H9 (cell line): Measurements from ENCODE around the gene G3BP1. TPM values are rescaled to one million over a fixed set of nuclear protein-coding genes. Genes with fewer than 3 reads are reported as not detected.

Experiments used
- DNase-seq: peaks from one replicate; pipeline ENCODE4 v3.0.0-alpha.2; 2017
- H2AFZ ChIP-seq: one replicate; pipeline ENCODE4 v1.6.1; 2013; ENCODE audit warnings: mild to moderate bottlenecking, low read length, control low read depth, moderate library complexity
- H2AK5ac ChIP-seq: 2 replicates; pipeline ENCODE4 v1.6.1; 2013; ENCODE audit warnings: low read length, control low read depth, mixed read lengths; ENCODE audit not compliant: insufficient read length
- H2BK120ac ChIP-seq: one replicate; pipeline ENCODE4 v1.6.1; 2013; ENCODE audit warnings: low read depth, mild to moderate bottlenecking, low read length, control low read depth, inconsistent platforms; ENCODE audit not compliant: poor library complexity, severe bottlenecking
- H2BK12ac ChIP-seq: 2 replicates; pipeline ENCODE4 v1.6.1; 2013; ENCODE audit warnings: low read length, control low read depth, mixed read lengths, low read depth; ENCODE audit not compliant: insufficient read length
- H2BK15ac ChIP-seq: 2 replicates; pipeline ENCODE4 v1.6.1; 2013; ENCODE audit warnings: low read depth, low read length, control low read depth
- H2BK20ac ChIP-seq: one replicate; pipeline ENCODE4 v1.6.1; 2013; ENCODE audit warnings: low read depth, mild to moderate bottlenecking, low read length, control low read depth, inconsistent platforms; ENCODE audit not compliant: poor library complexity, severe bottlenecking
- H2BK5ac ChIP-seq: 2 replicates; pipeline ENCODE4 v1.6.1; 2013; ENCODE audit warnings: low read length, control low read depth, mixed read lengths; ENCODE audit not compliant: insufficient read length
- H3K14ac ChIP-seq: 2 replicates; pipeline ENCODE4 v1.6.1; 2013; ENCODE audit warnings: low read length, control low read depth; ENCODE audit not compliant: insufficient read depth
- H3K18ac ChIP-seq: 2 replicates; pipeline ENCODE4 v1.6.1; 2013; ENCODE audit warnings: low read depth, mild to moderate bottlenecking, mixed read lengths, low read length, control low read depth; ENCODE audit not compliant: insufficient read length
- H3K23ac ChIP-seq: 2 replicates; pipeline ENCODE4 v1.6.1; 2013; ENCODE audit warnings: low read length, control low read depth, mixed read lengths, low read depth; ENCODE audit not compliant: insufficient read length
- H3K23me2 ChIP-seq: 2 replicates; pipeline ENCODE4 v1.6.1; 2013; ENCODE audit warnings: low read depth, mild to moderate bottlenecking, mixed read lengths, low read length, control low read depth; ENCODE audit not compliant: insufficient read length, poor library complexity, severe bottlenecking
- H3K27ac ChIP-seq: 2 replicates; pipeline ENCODE4 v1.5.1; 2013; ENCODE audit warnings: low read length, control low read depth, mixed read lengths, low read depth; ENCODE audit not compliant: insufficient read length
- H3K27me3 ChIP-seq: 2 replicates; pipeline ENCODE4 v1.6.1; 2013; ENCODE audit warnings: low read length, control low read depth, inconsistent platforms; ENCODE audit not compliant: insufficient read depth
- H3K4ac ChIP-seq: 2 replicates; pipeline ENCODE4 v1.6.1; 2013; ENCODE audit warnings: low read depth, mild to moderate bottlenecking, control low read depth, inconsistent platforms, low read length, moderate library complexity
- H3K4me1 ChIP-seq: 2 replicates; pipeline ENCODE4 v1.6.1; 2013; ENCODE audit warnings: low read length, control low read depth, inconsistent platforms; ENCODE audit not compliant: insufficient read depth
- H3K4me2 ChIP-seq: 2 replicates; pipeline ENCODE4 v1.6.1; 2013; ENCODE audit warnings: low read length, control low read depth, mixed read lengths; ENCODE audit not compliant: insufficient read length, insufficient read depth
- H3K56ac ChIP-seq: 2 replicates; pipeline ENCODE4 v1.6.1; 2013; ENCODE audit warnings: low read depth, mild to moderate bottlenecking, mixed read lengths, low read length, control low read depth; ENCODE audit not compliant: insufficient read length
- H3K79me1 ChIP-seq: 2 replicates; pipeline ENCODE4 v1.6.1; 2013; ENCODE audit warnings: low read depth, mild to moderate bottlenecking, moderate library complexity, low read length, control low read depth, inconsistent platforms; ENCODE audit not compliant: insufficient read depth, poor library complexity, severe bottlenecking
- H3K79me2 ChIP-seq: 2 replicates; pipeline ENCODE4 v1.6.1; 2013; ENCODE audit warnings: low read length, control low read depth, inconsistent platforms; ENCODE audit not compliant: insufficient read depth
- H3K9ac ChIP-seq: 2 replicates; pipeline ENCODE4 v1.6.1; 2013; ENCODE audit warnings: low read length, control low read depth, mixed read lengths; ENCODE audit not compliant: insufficient read length; ENCODE audit errors: extremely low read depth
- H3K9me3 ChIP-seq: one replicate; pipeline ENCODE4 v1.6.1; 2013; ENCODE audit warnings: low read depth, low read length, inconsistent platforms; ENCODE audit not compliant: control insufficient read depth
- H3T11ph ChIP-seq: one replicate; pipeline ENCODE4 v1.6.1; 2013; ENCODE audit warnings: mild to moderate bottlenecking, low read length, control low read depth, inconsistent platforms
- H4K20me1 ChIP-seq: one replicate; pipeline ENCODE4 v1.6.1; 2013; ENCODE audit not compliant: control insufficient read depth, insufficient read length, insufficient read depth
- H4K5ac ChIP-seq: 2 replicates; pipeline ENCODE4 v1.6.1; 2013; ENCODE audit warnings: low read depth, mild to moderate bottlenecking, mixed read lengths, low read length, control low read depth; ENCODE audit not compliant: insufficient read length
- H4K8ac ChIP-seq: replicated peaks from 2 replicates; pipeline ENCODE4 v1.6.1; 2013; ENCODE audit warnings: low read length, control low read depth, mixed read lengths, low read depth; ENCODE audit not compliant: insufficient read length
- H4K91ac ChIP-seq: 2 replicates; pipeline ENCODE4 v1.6.1; 2013; ENCODE audit warnings: low read depth, mild to moderate bottlenecking, moderate library complexity, mixed read lengths, low read length, control low read depth; ENCODE audit not compliant: insufficient read length
- H3K27ac Mint-ChIP-seq, 3 experiments: 2 replicates in 2 of 3; 3 replicates in 1 of 3; pipeline ENCODE4 v1.8.0; 2020 to 2021; ENCODE audit warnings: mixed read lengths in 3 of 3, mild to moderate bottlenecking in 1 of 3, moderate library complexity in 1 of 3
- H3K27me3 Mint-ChIP-seq: 2 replicates; pipeline ENCODE4 v1.8.0; 2021; ENCODE audit warnings: low read depth, mild to moderate bottlenecking, moderate library complexity, mixed read lengths
- H3K36me3 Mint-ChIP-seq, 3 experiments: 2 replicates in 2 of 3; 3 replicates in 1 of 3; pipeline ENCODE4 v1.8.0; 2020 to 2021; ENCODE audit warnings: low read depth in 3 of 3, mixed read lengths in 3 of 3; ENCODE audit not compliant: insufficient read depth in 1 of 3
- H3K4me1 Mint-ChIP-seq, 2 experiments: 2 replicates each; pipeline ENCODE4 v1.8.0; 2020; ENCODE audit warnings: mixed read lengths in 2 of 2
- H3K4me3 Mint-ChIP-seq, 2 experiments: 2 replicates in 1 of 2; 3 replicates in 1 of 2; pipeline ENCODE4 v1.8.0; 2020 to 2021; ENCODE audit warnings: mild to moderate bottlenecking in 2 of 2, mixed read lengths in 2 of 2, moderate library complexity in 1 of 2
- H3K9me3 Mint-ChIP-seq, 2 experiments: 2 replicates in 1 of 2; 3 replicates in 1 of 2; pipeline ENCODE4 v1.8.0; 2020; ENCODE audit warnings: mild to moderate bottlenecking in 2 of 2, mixed read lengths in 2 of 2, moderate library complexity in 1 of 2
- CTCF ChIP-seq: fragments of 200-600 bp; sonication (generic); conservative IDR thresholded peaks from 3 replicates; pipeline ENCODE4 v1.8.0; 2021; ENCODE audit warnings: antibody characterized with exemption, mild to moderate bottlenecking
- WGBS: extraction: QIAGEN DNeasy Blood & Tissue Kit; methylation state at CpG from one replicate; pipeline ENCODE4 v1.1.7; 2013; ENCODE audit warnings: missing lambda C conversion rate, low lambda C conversion rate, mixed read lengths; ENCODE audit not compliant: insufficient read length; ENCODE audit errors: extremely low coverage; 5-methylcytosine and 5-hydroxymethylcytosine counted together
- total RNA-seq: library from RNA; stranded (reverse); gene quantifications from 2 replicates; pipeline ENCODE4 v1.2.1, GENCODE V29; 2021

The G3BP1 gene
- total RNA-seq, 1 experiment from 2014 or later, result 439 TPM

- Histone ChIP-seq H3K4ac (no peak overlapping the region), H3T11ph (no peak overlapping the region), H4K91ac (no peak overlapping the region), H3K27me3 (no peaks in the 10 kb centered on the region), H3K9ac (no peak overlapping the region), H3K79me2 (no peaks in the 10 kb centered on the region), H3K23me2 (no peaks in the 10 kb centered on the region), H3K4me1 (no peaks in the 10 kb centered on the region; the same call in none of the 2 replicates), H3K23ac (no peak overlapping the region), H3K9me3 (no peaks in the 10 kb centered on the region), H2BK12ac (no peak overlapping the region), H2BK15ac (no peak overlapping the region), H3K56ac (no peak overlapping the region), H3K4me2 (no peak overlapping the region), H4K20me1 (no peaks in the 10 kb centered on the region), H3K14ac (no peak overlapping the region), H2BK20ac (no peak overlapping the region), H2AFZ (no peak overlapping the region), H2BK120ac (no peak overlapping the region), H4K5ac (no peak overlapping the region), H3K18ac (no peak overlapping the region), H4K8ac (no peak overlapping the region), H3K79me1 (peaks cover 4% of the 10 kb centered on the region), H3K27ac (no peak overlapping the region), H2BK5ac (no peak overlapping the region), H2AK5ac (no peak overlapping the region)
- Mint-ChIP-seq H3K4me1 (peaks cover 5 to 8% of the 10 kb centered on the region in 2 experiments; a peak in 3 of 4 replicates), H3K27ac (no peak overlapping the region; a peak in 1 of 7 replicates), H3K36me3 (peaks cover 0 to 7% (median 5%) of the 10 kb centered on the region in 3 experiments; a peak in 2 of 7 replicates), H3K27me3 (no peaks in the 10 kb centered on the region), H3K4me3 (no peak overlapping the region), H3K9me3 (no peaks in the 10 kb centered on the region)
- TF ChIP-seq CTCF, result no peak
- DNase-seq, result no peak
- no CpG with 5 or more reads among the region's 4 CpGs for WGBS
Observed at GRCh38 chr5:151751593-151751992, 20.2 kb upstream of the G3BP1 start.
